HG03039 (cell line): ENCODE data around the gene HACL1.
A peak's percentile ranks its signal among the peaks of the same experiment; 100 is the strongest.
"Not testable (repeated sequence)": the region's sequence is repeated elsewhere in the genome, so short reads cannot be mapped to it uniquely, and the experiment has no call there.

ENCODE experiments used
- ATAC-seq: cut with Tn5 transposase; IDR thresholded peaks from one replicate; pipeline ENCODE4 v1.9.1; 2021; ENCODE audit warnings: mild to moderate bottlenecking, moderate library complexity; ENCODE audit not compliant: unreplicated experiment

HACL1 gene

DNA sequence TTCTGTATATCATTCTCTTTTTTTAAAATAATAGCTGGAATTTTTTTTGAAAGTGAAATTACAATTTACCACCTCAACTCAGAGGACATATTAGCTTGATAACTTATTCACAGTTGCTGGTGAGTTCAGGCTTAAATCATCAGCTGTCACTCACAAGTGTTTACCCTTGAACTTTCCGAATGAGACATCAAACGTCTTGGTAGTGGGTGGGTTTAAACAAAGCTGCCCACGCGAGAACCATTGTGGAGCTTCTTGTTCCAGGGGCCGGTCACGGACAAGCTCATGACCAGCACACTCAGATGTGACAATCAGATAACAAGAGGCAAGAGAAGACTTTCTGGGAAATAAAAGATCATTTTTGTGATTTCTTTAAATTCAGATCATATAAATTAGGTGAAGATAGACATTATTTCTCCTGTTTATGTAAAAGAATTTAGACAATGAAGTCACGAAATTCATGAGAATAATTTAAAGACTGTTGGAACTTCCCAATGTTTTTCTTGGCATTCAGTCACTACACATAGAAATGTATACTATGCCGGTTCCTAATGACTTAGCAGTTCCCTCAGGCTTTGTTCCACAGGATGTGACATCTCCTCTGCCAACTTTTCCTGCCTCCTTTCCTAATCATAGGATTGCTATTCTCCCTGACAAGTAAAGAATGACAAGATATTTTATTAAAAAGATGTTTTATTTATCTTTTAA is 29.4 kb upstream of the HACL1 start:
- ATAC-seq = no peak

GRCh38 chr3:15629860-15630597 is 28.7 kb upstream of the HACL1 start:
- ATAC-seq = peak; percentile 84

- ATAC-seq = no peak
These were observed 27.6 kb upstream of the HACL1 start for GRCh38 chr3:15628967-15629366.

DNA sequence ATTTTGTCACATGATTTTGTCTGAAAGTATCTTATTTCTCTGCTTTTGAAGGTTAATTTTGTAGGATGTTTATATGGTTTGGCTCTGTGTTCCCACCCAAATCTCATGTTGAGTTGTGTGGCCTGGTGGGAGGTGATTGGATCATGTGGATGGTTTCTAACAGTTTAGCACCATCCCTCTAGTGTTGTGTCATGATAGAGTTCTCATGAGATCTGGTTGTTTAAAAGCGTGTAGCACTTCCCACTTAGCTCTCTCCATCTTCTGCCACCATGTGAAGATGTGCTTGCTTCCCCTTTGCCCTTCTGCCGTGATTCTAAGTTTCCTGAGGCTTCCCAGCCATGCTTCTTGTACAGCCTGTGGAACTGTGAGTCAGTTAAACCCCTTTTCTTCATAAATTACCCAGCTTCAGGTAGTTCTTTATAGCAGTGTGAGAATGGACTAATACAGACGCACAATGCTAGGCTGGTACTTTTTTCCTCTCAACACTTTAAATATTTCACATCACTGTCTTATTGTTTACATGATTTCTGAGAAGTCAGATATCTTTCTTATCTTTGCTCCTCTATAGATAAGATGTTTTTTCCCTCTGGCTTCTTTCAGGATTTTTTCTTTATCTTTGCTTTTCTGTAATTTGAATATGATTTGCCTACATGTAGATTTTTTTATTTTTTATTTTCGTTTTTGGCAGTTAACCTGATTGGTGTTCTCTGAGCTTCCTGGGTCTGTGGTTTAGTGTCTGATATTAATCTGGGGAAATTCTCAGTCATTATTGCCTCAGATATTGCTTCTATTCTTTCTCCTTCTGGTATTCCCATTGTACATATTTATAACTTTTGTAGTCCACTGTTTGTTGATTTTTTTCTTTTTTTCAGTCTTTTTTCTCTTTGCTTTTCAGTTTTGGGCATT is 22.4 kb upstream of the HACL1 start:
- ATAC-seq = no peak

DNA sequence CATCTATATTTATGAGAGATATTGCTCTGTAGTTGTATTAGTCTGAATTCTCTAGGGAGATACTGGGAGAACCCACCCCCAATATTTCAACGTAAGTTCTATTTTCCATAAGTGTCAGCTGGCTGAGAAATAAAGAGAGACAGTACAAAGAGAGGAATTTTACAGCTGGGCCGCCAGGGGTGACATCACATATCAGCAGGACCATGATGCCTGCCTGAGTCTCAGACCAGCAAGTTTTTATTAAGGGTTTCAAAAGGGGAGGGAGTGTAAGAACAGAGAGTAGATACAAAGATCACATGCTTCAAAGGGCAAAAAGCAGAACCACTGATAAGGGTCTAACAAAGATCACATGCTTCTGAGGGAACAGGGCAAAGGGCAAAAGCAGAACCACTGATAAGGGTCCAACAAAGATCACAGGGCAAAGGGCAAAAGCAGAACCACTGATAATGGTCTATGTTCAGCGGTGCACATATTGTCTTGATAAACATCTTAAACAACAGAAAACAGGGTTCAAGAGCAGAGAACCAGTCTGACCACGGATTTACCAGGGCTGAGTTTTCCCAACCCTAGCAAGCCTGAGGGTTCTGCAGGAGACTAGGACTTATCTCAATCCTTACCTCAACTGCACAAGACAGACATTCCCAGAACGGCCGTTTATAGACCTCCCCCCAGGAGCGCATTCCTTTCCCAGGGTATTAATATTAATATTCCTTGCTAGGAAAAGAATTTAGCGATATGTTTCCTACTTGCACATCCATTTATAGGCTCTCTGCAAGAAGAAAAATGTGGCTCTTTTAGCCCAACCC is 18.5 kb upstream of the HACL1 start:
- not testable (repeated sequence) for ATAC-seq

- no peak for ATAC-seq
These were observed 14.7 kb upstream of the HACL1 start for GRCh38 chr3:15616053-15616452.

- ATAC-seq = no peak
These were observed 13.6 kb upstream of the HACL1 start for GRCh38 chr3:15614958-15615357.

- no peak for ATAC-seq
These were observed 10.6 kb upstream of the HACL1 start for GRCh38 chr3:15612001-15612400.

DNA sequence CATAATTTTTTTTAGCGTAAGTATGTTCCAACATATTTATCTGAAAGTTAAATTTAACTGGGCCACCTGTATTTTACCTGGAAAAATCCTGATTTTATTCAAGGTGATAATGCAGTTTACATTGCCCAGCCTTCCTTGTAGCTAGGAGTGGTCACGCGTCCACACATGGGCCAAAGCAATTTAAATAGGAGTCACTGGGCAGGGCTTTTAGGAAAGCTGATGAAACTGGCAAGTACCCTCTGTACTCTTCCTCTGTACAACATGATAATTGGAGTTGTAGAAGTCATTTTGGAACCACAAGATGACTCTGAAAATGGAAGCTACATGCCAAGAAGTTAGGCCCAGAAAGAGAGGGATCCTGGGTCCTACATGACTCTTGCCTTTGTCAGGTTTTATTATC is 9.6 kb upstream of the HACL1 start:
- no peak for ATAC-seq

DNA sequence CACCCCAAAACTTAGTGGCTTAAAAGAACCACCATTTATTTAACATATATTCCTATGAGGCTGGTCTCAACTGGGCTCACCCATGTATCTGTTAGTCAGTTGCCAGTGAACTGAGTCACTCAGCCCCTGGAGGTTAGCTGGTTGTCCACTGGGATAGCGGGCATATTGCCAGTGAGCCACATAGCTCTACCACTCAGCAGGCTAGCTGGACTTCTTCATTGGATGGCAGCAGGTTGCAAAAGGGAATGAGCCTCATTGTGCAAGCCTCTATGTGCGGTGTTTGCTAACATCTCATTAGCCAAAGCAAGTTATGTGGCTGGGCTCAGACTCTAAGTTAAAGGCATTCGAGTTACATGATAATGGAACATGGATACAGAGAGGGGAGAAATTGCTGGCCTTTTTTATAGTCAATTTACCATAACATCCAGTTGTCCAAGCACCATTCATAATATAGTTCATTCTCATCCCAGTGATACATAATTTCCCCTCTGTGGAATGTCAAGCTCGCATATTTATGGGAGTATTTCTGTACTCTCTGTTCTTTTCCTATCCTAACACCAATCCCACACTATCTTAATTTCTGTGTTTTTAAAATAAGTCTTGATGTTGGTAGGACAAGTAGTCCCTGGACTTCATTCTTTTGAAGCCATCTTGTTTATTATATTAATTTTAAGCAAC is 8.9 kb upstream of the HACL1 start:
- no peak for ATAC-seq

DNA sequence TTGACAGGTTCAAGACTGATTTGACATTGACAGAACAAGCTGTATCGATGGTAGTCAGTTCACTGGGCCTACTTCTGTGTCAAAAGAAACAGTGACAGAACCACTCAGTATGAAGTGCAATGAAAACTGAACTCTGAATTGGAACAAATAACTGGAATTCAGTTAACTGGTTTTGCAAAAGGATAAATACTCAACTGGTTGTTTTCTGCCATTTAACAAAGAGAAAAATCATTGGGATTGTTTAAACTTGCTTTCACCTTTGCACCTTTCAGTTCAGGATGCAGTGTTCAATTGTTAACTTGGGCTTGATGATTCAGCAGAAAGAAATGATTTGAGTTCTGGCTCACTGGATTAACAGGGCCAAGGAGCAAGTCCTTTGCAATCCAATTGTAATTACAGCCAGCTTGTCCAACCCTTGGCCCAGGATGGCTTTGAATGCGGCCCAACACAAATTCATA is 5.1 kb upstream of the HACL1 start:
- ATAC-seq = no peak

- not testable (repeated sequence) for ATAC-seq
These were observed 3.2 kb upstream of the HACL1 start for GRCh38 chr3:15604584-15604983.

- ATAC-seq = not testable (repeated sequence)
These were observed 1.4 kb upstream of the HACL1 start for GRCh38 chr3:15602816-15603215.

DNA sequence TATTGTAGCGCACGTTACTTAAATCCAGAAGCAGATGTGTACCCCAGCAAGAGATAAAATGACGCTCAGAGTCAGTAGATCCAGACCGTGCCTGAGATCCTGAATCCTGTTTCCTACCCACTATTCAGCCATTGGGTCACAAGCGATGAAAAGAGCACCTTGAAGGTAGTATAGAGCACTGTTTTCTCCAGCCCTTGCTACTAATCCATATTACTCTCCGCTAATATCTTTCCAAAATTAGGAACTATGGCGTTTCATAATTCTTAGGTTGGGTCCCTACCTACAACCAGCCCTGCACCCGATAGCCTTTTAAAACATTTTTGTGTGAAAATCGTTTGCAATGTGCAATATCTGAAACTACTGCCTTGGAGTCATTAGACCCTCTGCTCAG is 772 bp upstream of the HACL1 start:
- ATAC-seq = peak; percentile 2

- peak; percentile 2 for ATAC-seq
These were observed 347 bp downstream of the HACL1 start for GRCh38 chr3:15601046-15601398.

GRCh38 chr3:15595955-15596354 is 5.4 kb downstream of the HACL1 start:
- no peak for ATAC-seq

DNA sequence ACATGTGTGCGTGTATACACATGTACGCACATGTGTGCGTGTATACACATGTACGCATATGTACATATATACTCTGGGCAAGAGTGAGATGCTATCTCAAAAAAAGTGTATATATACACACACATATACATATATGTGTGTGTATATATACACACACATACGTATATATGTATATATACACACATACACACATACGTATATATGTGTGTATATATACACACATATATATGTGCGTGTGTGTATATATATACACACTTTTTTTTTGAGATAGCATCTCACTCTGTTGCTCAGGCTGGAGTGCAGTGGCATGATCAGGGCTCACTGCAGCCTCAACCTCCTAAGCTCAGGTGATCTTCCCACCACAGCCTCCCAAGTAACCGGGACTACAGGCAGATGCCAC is 8.4 kb downstream of the HACL1 start:
- ATAC-seq = no peak

DNA sequence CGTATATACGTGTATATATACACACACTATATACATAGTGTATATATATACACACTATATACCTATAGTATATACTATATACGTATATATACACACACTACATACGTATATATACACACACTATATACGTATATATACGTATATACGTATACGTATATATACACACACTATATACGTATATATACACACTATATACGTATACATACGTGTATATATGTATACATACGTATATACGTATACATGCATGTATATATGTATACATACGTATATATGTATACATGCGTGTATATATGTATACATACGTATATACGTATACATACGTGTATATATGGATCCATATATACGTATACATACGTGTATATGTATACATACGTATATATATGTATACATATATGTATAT is 9.4 kb downstream of the HACL1 start:
- no peak for ATAC-seq

GRCh38 chr3:15591242-15591641 is 10.1 kb downstream of the HACL1 start:
- ATAC-seq = no peak
